H9 (cell line): ENCODE measurements around the gene DIS3L2. TPM values are rescaled to one million over a fixed set of nuclear protein-coding genes. Genes with fewer than 3 reads are reported as not detected.
A peak's percentile ranks its signal among the peaks of the same experiment; 100 is the strongest.

Experiments used
- DNase-seq: peaks from one replicate; pipeline ENCODE4 v3.0.0-alpha.2; 2017
- H2AFZ ChIP-seq: one replicate; pipeline ENCODE4 v1.6.1; 2013; ENCODE audit warnings: mild to moderate bottlenecking, low read length, control low read depth, moderate library complexity
- H2AK5ac ChIP-seq: 2 replicates; pipeline ENCODE4 v1.6.1; 2013; ENCODE audit warnings: low read length, control low read depth, mixed read lengths; ENCODE audit not compliant: insufficient read length
- H2BK120ac ChIP-seq: one replicate; pipeline ENCODE4 v1.6.1; 2013; ENCODE audit warnings: low read depth, mild to moderate bottlenecking, low read length, control low read depth, inconsistent platforms; ENCODE audit not compliant: poor library complexity, severe bottlenecking
- H2BK12ac ChIP-seq: 2 replicates; pipeline ENCODE4 v1.6.1; 2013; ENCODE audit warnings: low read length, control low read depth, mixed read lengths, low read depth; ENCODE audit not compliant: insufficient read length
- H2BK15ac ChIP-seq: 2 replicates; pipeline ENCODE4 v1.6.1; 2013; ENCODE audit warnings: low read depth, low read length, control low read depth
- H2BK20ac ChIP-seq: one replicate; pipeline ENCODE4 v1.6.1; 2013; ENCODE audit warnings: low read depth, mild to moderate bottlenecking, low read length, control low read depth, inconsistent platforms; ENCODE audit not compliant: poor library complexity, severe bottlenecking
- H2BK5ac ChIP-seq: 2 replicates; pipeline ENCODE4 v1.6.1; 2013; ENCODE audit warnings: low read length, control low read depth, mixed read lengths; ENCODE audit not compliant: insufficient read length
- H3K14ac ChIP-seq: 2 replicates; pipeline ENCODE4 v1.6.1; 2013; ENCODE audit warnings: low read length, control low read depth; ENCODE audit not compliant: insufficient read depth
- H3K18ac ChIP-seq: 2 replicates; pipeline ENCODE4 v1.6.1; 2013; ENCODE audit warnings: low read depth, mild to moderate bottlenecking, mixed read lengths, low read length, control low read depth; ENCODE audit not compliant: insufficient read length
- H3K23ac ChIP-seq: 2 replicates; pipeline ENCODE4 v1.6.1; 2013; ENCODE audit warnings: low read length, control low read depth, mixed read lengths, low read depth; ENCODE audit not compliant: insufficient read length
- H3K23me2 ChIP-seq: 2 replicates; pipeline ENCODE4 v1.6.1; 2013; ENCODE audit warnings: low read depth, mild to moderate bottlenecking, mixed read lengths, low read length, control low read depth; ENCODE audit not compliant: insufficient read length, poor library complexity, severe bottlenecking
- H3K27ac ChIP-seq: 2 replicates; pipeline ENCODE4 v1.5.1; 2013; ENCODE audit warnings: low read length, control low read depth, mixed read lengths, low read depth; ENCODE audit not compliant: insufficient read length
- H3K27me3 ChIP-seq: 2 replicates; pipeline ENCODE4 v1.6.1; 2013; ENCODE audit warnings: low read length, control low read depth, inconsistent platforms; ENCODE audit not compliant: insufficient read depth
- H3K4ac ChIP-seq: 2 replicates; pipeline ENCODE4 v1.6.1; 2013; ENCODE audit warnings: low read depth, mild to moderate bottlenecking, control low read depth, inconsistent platforms, low read length, moderate library complexity
- H3K4me1 ChIP-seq: 2 replicates; pipeline ENCODE4 v1.6.1; 2013; ENCODE audit warnings: low read length, control low read depth, inconsistent platforms; ENCODE audit not compliant: insufficient read depth
- H3K4me2 ChIP-seq: 2 replicates; pipeline ENCODE4 v1.6.1; 2013; ENCODE audit warnings: low read length, control low read depth, mixed read lengths; ENCODE audit not compliant: insufficient read length, insufficient read depth
- H3K56ac ChIP-seq: 2 replicates; pipeline ENCODE4 v1.6.1; 2013; ENCODE audit warnings: low read depth, mild to moderate bottlenecking, mixed read lengths, low read length, control low read depth; ENCODE audit not compliant: insufficient read length
- H3K79me1 ChIP-seq: 2 replicates; pipeline ENCODE4 v1.6.1; 2013; ENCODE audit warnings: low read depth, mild to moderate bottlenecking, moderate library complexity, low read length, control low read depth, inconsistent platforms; ENCODE audit not compliant: insufficient read depth, poor library complexity, severe bottlenecking
- H3K79me2 ChIP-seq: 2 replicates; pipeline ENCODE4 v1.6.1; 2013; ENCODE audit warnings: low read length, control low read depth, inconsistent platforms; ENCODE audit not compliant: insufficient read depth
- H3K9ac ChIP-seq: 2 replicates; pipeline ENCODE4 v1.6.1; 2013; ENCODE audit warnings: low read length, control low read depth, mixed read lengths; ENCODE audit not compliant: insufficient read length; ENCODE audit errors: extremely low read depth
- H3K9me3 ChIP-seq: one replicate; pipeline ENCODE4 v1.6.1; 2013; ENCODE audit warnings: low read depth, low read length, inconsistent platforms; ENCODE audit not compliant: control insufficient read depth
- H3T11ph ChIP-seq: one replicate; pipeline ENCODE4 v1.6.1; 2013; ENCODE audit warnings: mild to moderate bottlenecking, low read length, control low read depth, inconsistent platforms
- H4K20me1 ChIP-seq: one replicate; pipeline ENCODE4 v1.6.1; 2013; ENCODE audit not compliant: control insufficient read depth, insufficient read length, insufficient read depth
- H4K5ac ChIP-seq: 2 replicates; pipeline ENCODE4 v1.6.1; 2013; ENCODE audit warnings: low read depth, mild to moderate bottlenecking, mixed read lengths, low read length, control low read depth; ENCODE audit not compliant: insufficient read length
- H4K8ac ChIP-seq: replicated peaks from 2 replicates; pipeline ENCODE4 v1.6.1; 2013; ENCODE audit warnings: low read length, control low read depth, mixed read lengths, low read depth; ENCODE audit not compliant: insufficient read length
- H4K91ac ChIP-seq: 2 replicates; pipeline ENCODE4 v1.6.1; 2013; ENCODE audit warnings: low read depth, mild to moderate bottlenecking, moderate library complexity, mixed read lengths, low read length, control low read depth; ENCODE audit not compliant: insufficient read length
- H3K27ac Mint-ChIP-seq, 3 experiments: 2 replicates in 2 of 3; 3 replicates in 1 of 3; pipeline ENCODE4 v1.8.0; 2020 to 2021; ENCODE audit warnings: mixed read lengths in 3 of 3, mild to moderate bottlenecking in 1 of 3, moderate library complexity in 1 of 3
- H3K27me3 Mint-ChIP-seq: 2 replicates; pipeline ENCODE4 v1.8.0; 2021; ENCODE audit warnings: low read depth, mild to moderate bottlenecking, moderate library complexity, mixed read lengths
- H3K36me3 Mint-ChIP-seq, 3 experiments: 2 replicates in 2 of 3; 3 replicates in 1 of 3; pipeline ENCODE4 v1.8.0; 2020 to 2021; ENCODE audit warnings: low read depth in 3 of 3, mixed read lengths in 3 of 3; ENCODE audit not compliant: insufficient read depth in 1 of 3
- H3K4me1 Mint-ChIP-seq, 2 experiments: 2 replicates each; pipeline ENCODE4 v1.8.0; 2020; ENCODE audit warnings: mixed read lengths in 2 of 2
- H3K4me3 Mint-ChIP-seq, 2 experiments: 2 replicates in 1 of 2; 3 replicates in 1 of 2; pipeline ENCODE4 v1.8.0; 2020 to 2021; ENCODE audit warnings: mild to moderate bottlenecking in 2 of 2, mixed read lengths in 2 of 2, moderate library complexity in 1 of 2
- H3K9me3 Mint-ChIP-seq, 2 experiments: 2 replicates in 1 of 2; 3 replicates in 1 of 2; pipeline ENCODE4 v1.8.0; 2020; ENCODE audit warnings: mild to moderate bottlenecking in 2 of 2, mixed read lengths in 2 of 2, moderate library complexity in 1 of 2
- CTCF ChIP-seq: fragments of 200-600 bp; sonication (generic); conservative IDR thresholded peaks from 3 replicates; pipeline ENCODE4 v1.8.0; 2021; ENCODE audit warnings: antibody characterized with exemption, mild to moderate bottlenecking
- WGBS: extraction: QIAGEN DNeasy Blood & Tissue Kit; methylation state at CpG from one replicate; pipeline ENCODE4 v1.1.7; 2013; ENCODE audit warnings: missing lambda C conversion rate, low lambda C conversion rate, mixed read lengths; ENCODE audit not compliant: insufficient read length; ENCODE audit errors: extremely low coverage; 5-methylcytosine and 5-hydroxymethylcytosine counted together
- total RNA-seq: library from RNA; stranded (reverse); gene quantifications from 2 replicates; pipeline ENCODE4 v1.2.1, GENCODE V29; 2021

Gene DIS3L2
- total RNA-seq, 1 experiment from 2014 or later, result 28.1 TPM

GRCh38 chr2:232368311-232368731 is 406.8 kb downstream of the DIS3L2 start:
- Histone ChIP-seq H2BK120ac (no peak overlapping the region), H3T11ph (no peak overlapping the region), H2BK5ac (no peak overlapping the region), H4K20me1 (no peaks in the 10 kb centered on the region), H3K18ac (no peak overlapping the region), H2BK20ac (no peak overlapping the region), H3K27me3 (no peaks in the 10 kb centered on the region), H2AK5ac (no peak overlapping the region), H3K56ac (no peak overlapping the region), H4K5ac (no peak overlapping the region), H3K14ac (no peak overlapping the region; the same call in 1 of the 2 replicates), H3K9ac (no peak overlapping the region), H3K4me1 (no peaks in the 10 kb centered on the region), H3K79me2 (no peaks in the 10 kb centered on the region), H4K91ac (no peak overlapping the region), H3K4ac (no peak overlapping the region), H3K23ac (no peak overlapping the region), H3K79me1 (no peaks in the 10 kb centered on the region), H3K4me2 (no peak overlapping the region), H3K27ac (no peak overlapping the region), H3K23me2 (no peaks in the 10 kb centered on the region), H2BK15ac (no peak overlapping the region), H4K8ac (no peak overlapping the region), H2BK12ac (no peak overlapping the region), H2AFZ (no peak overlapping the region), H3K9me3 (no peaks in the 10 kb centered on the region)
- TF ChIP-seq CTCF, result no peak
- Mint-ChIP-seq H3K27me3 (peaks cover 4% of the 10 kb centered on the region; the same call in 1 of the 2 replicates), H3K36me3 (no peaks in the 10 kb centered on the region; a peak in 2 of 7 replicates), H3K4me3 (no peak overlapping the region), H3K27ac (no peak overlapping the region), H3K9me3 (no peaks in the 10 kb centered on the region), H3K4me1 (peaks cover 12 to 35% of the 10 kb centered on the region in 2 experiments)
- DNase-seq, result peak; percentile 59
- WGBS, result no CpG with 5 or more reads among the region's 15 CpGs
